HG02938 (cell line): ENCODE data around the gene PLA2G4B.

Experiments
- ATAC-seq: cut with Tn5 transposase; IDR thresholded peaks from one replicate; pipeline ENCODE4 v1.9.1; 2021; ENCODE audit warnings: mild to moderate bottlenecking, moderate library complexity; ENCODE audit not compliant: unreplicated experiment

The PLA2G4B gene

GRCh38 chr15:41869770-41870688 is 31.4 kb downstream of the PLA2G4B start:
- no peak for ATAC-seq

- no peak for ATAC-seq
Observed at GRCh38 chr15:41870689-41871081, 32.0 kb downstream of the PLA2G4B start.

GRCh38 chr15:41871175-41871905 is 32.7 kb downstream of the PLA2G4B start:
- ATAC-seq = no peak

GRCh38 chr15:41872166-41872747 is 33.6 kb downstream of the PLA2G4B start:
- ATAC-seq = no peak

- no peak for ATAC-seq
Observed at GRCh38 chr15:41873711-41874110, 35.1 kb downstream of the PLA2G4B start.

- ATAC-seq = no peak
Observed at GRCh38 chr15:41874736-41875135, 36.1 kb downstream of the PLA2G4B start.

GRCh38 chr15:41876007-41876406 is 37.4 kb downstream of the PLA2G4B start:
- ATAC-seq = no peak

GRCh38 chr15:41876689-41877088 is 38.0 kb downstream of the PLA2G4B start:
- no peak for ATAC-seq

GRCh38 chr15:41877631-41878354 is 39.1 kb downstream of the PLA2G4B start:
- no peak for ATAC-seq

- ATAC-seq = no peak
Observed at GRCh38 chr15:41878355-41878699, 39.7 kb downstream of the PLA2G4B start.

- no peak for ATAC-seq
Observed at GRCh38 chr15:41879321-41879845, 40.7 kb downstream of the PLA2G4B start.

- no peak for ATAC-seq
Observed at GRCh38 chr15:41880156-41880877, 41.7 kb downstream of the PLA2G4B start.

GRCh38 chr15:41881086-41881485 is 42.4 kb downstream of the PLA2G4B start:
- no peak for ATAC-seq

GRCh38 chr15:41881550-41881919 is 42.9 kb downstream of the PLA2G4B start:
- ATAC-seq = no peak

- ATAC-seq = no peak
Observed at GRCh38 chr15:41881920-41882688, 43.5 kb downstream of the PLA2G4B start.

- ATAC-seq = no peak
Observed at GRCh38 chr15:41882689-41883483, 44.2 kb downstream of the PLA2G4B start.

GRCh38 chr15:41883484-41883825 is 44.8 kb downstream of the PLA2G4B start:
- ATAC-seq = no peak

- no peak for ATAC-seq
Observed at GRCh38 chr15:41884458-41884857, 45.8 kb downstream of the PLA2G4B start.

GRCh38 chr15:41885321-41885720 is 46.7 kb downstream of the PLA2G4B start:
- ATAC-seq = no peak
